ENCODE data around the gene VWA5B1.

Gene VWA5B1

GRCh38 chr1:20367116-20367585 is 76.5 kb downstream of the VWA5B1 start:
- DNase-seq (ENCODE audit: low spot score), result no peak

- no peak for DNase-seq (ENCODE audit: low spot score)
These were observed 77.0 kb downstream of the VWA5B1 start for GRCh38 chr1:20367626-20368025.

GRCh38 chr1:20368866-20369470 is 78.3 kb downstream of the VWA5B1 start:
- no peak for DNase-seq (ENCODE audit: low spot score)

- no peak for DNase-seq (ENCODE audit: low spot score)
These were observed 80.0 kb downstream of the VWA5B1 start for GRCh38 chr1:20370698-20371097.

GRCh38 chr1:20371411-20371810 is 80.7 kb downstream of the VWA5B1 start:
- DNase-seq (ENCODE audit: low spot score), result no peak

- no peak for DNase-seq (ENCODE audit: low spot score)
These were observed 81.2 kb downstream of the VWA5B1 start for GRCh38 chr1:20371883-20372282.

GRCh38 chr1:20372676-20373075 is 82.0 kb downstream of the VWA5B1 start:
- DNase-seq (ENCODE audit: low spot score), result no peak

- no peak for DNase-seq (ENCODE audit: low spot score)
These were observed 82.6 kb downstream of the VWA5B1 start for GRCh38 chr1:20373286-20373685.

- DNase-seq (ENCODE audit: low spot score), result no peak
These were observed 83.1 kb downstream of the VWA5B1 start for GRCh38 chr1:20373764-20374163.

- no peak for DNase-seq (ENCODE audit: low spot score)
These were observed 84.9 kb downstream of the VWA5B1 start for GRCh38 chr1:20375563-20375962.

- no peak for DNase-seq (ENCODE audit: low spot score)
These were observed 85.5 kb downstream of the VWA5B1 start for GRCh38 chr1:20376171-20376570.

- peak; percentile 37 for DNase-seq (ENCODE audit: low spot score)
These were observed 86.3 kb downstream of the VWA5B1 start for GRCh38 chr1:20376880-20377494.

- no peak for DNase-seq (ENCODE audit: low spot score)
These were observed 87.0 kb downstream of the VWA5B1 start for GRCh38 chr1:20377516-20378270.

- no peak for DNase-seq (ENCODE audit: low spot score)
These were observed 88.4 kb downstream of the VWA5B1 start for GRCh38 chr1:20379075-20379474.

GRCh38 chr1:20380175-20380574 is 89.5 kb downstream of the VWA5B1 start:
- DNase-seq (ENCODE audit: low spot score), result no peak

- DNase-seq (ENCODE audit: low spot score), result no peak
These were observed 90.0 kb downstream of the VWA5B1 start for GRCh38 chr1:20380616-20381035.

- DNase-seq (ENCODE audit: low spot score), result no peak
These were observed 90.5 kb downstream of the VWA5B1 start for GRCh38 chr1:20381045-20381641.

- no peak for DNase-seq (ENCODE audit: low spot score)
These were observed 91.3 kb downstream of the VWA5B1 start for GRCh38 chr1:20381961-20382360.

- no peak for DNase-seq (ENCODE audit: low spot score)
These were observed 92.0 kb downstream of the VWA5B1 start for GRCh38 chr1:20382711-20383110.

- DNase-seq (ENCODE audit: low spot score), result no peak
These were observed 93.0 kb downstream of the VWA5B1 start for GRCh38 chr1:20383631-20384030.

GRCh38 chr1:20385630-20386029 is 95.0 kb downstream of the VWA5B1 start:
- no peak for DNase-seq (ENCODE audit: low spot score)

GRCh38 chr1:20386323-20387081 is 95.8 kb downstream of the VWA5B1 start:
- DNase-seq (ENCODE audit: low spot score), result no peak
